ENCODE results near the gene TOR1AIP2.

- TF ChIP-seq TEAD2 (CRISPR knock-in tag; IDR thresholded peaks at IDR 0.05) (no peak), BRCA1 (CRISPR knock-in tag; IDR thresholded peaks at IDR 0.05) (no peak), ZNF282 (IDR thresholded peaks at IDR 0.05; ENCODE audit: partially characterized antibody) (no peak), EP300 (IDR thresholded peaks at IDR 0.05; ENCODE audit: low read depth in 2 of 2, low read length in 2 of 2) (no peak), EP300 (CRISPR knock-in tag; IDR thresholded peaks at IDR 0.05; ENCODE audit: borderline replicate concordance) (no peak), KAT2B (IDR thresholded peaks at IDR 0.05; ENCODE audit: borderline replicate concordance, low read depth, low read length) (no peak), JUN (CRISPR knock-in tag; IDR thresholded peaks at IDR 0.05) (no peak), ZBTB33 (CRISPR knock-in tag; IDR thresholded peaks at IDR 0.05) (no peak), ZBTB14 (CRISPR knock-in tag; IDR thresholded peaks at IDR 0.05) (no peak), FOSL1 (CRISPR knock-in tag; IDR thresholded peaks at IDR 0.05; ENCODE audit: borderline replicate concordance) (no peak), ZNF777 (CRISPR knock-in tag; IDR thresholded peaks at IDR 0.05) (no peak)
Measured at GRCh38 chr1:179871940-179872339, 5.7 kb downstream of the TOR1AIP2 start.

Data from HepG2 (cell line).